HG02678 (cell line): ENCODE data around the gene TMEM165.

Experiments used
- ATAC-seq: cut with Tn5 transposase; IDR thresholded peaks from one replicate; pipeline ENCODE4 v1.9.1; 2021; ENCODE audit warnings: mild to moderate bottlenecking, moderate library complexity; ENCODE audit not compliant: unreplicated experiment

Gene TMEM165

DNA sequence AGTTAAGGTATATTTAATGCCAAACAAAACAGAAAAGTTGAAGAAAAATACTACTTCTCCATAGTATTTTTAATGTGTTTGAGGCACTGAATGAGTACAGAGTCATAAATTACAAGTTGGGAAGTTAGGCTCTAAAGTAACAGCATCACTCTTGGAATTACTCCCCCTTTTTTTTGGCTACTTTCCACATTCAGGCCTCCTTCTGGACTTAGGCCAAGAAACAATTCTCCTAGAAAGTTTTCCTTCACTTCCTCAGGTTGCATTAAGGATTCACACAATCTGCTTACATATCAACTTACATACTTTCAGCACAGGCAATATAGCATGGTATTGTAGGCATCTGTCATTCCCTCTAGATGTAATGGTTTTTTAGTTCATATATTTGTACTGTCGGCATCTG, 52.1 kb downstream of the TMEM165 start:
- ATAC-seq = no peak

DNA sequence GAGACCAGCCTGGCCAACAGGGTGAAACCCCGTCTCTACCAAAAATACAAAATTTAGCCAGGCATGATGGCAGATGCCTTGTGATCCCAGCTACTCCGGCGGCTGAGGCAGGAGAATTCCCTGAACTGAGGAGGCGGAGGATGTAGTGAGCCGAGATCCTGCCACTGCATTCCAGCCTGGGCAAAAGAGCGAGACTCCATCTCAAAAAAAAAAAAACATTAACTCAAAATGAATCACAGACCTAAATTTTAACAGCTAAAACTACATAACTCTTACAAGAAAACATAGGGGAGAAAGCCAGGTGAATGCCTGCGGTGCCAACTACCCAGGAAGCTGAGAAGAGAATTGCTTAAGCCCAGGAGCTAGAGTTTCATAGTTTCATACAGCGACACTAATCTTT, 54.8 kb downstream of the TMEM165 start:
- no peak for ATAC-seq

DNA sequence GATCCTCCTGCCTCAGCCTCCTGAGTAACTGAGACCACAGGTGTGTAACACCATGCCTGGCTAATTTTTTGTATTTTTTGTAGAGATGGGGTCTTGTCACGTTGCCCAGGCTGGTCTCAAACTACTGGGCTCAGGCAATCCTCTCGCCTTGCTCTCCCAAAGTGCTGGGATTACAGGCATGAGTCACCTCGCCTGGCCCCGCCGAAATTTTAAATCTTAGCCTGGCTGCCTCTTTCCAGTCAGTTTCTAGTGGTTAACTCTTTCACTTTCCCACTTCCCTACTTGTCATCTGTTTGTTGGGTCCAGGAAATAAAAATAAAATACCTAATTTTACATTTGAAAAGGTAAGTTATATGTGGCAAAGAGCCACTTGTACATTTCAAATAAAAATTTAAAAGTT, 62.4 kb downstream of the TMEM165 start:
- ATAC-seq = no peak

DNA sequence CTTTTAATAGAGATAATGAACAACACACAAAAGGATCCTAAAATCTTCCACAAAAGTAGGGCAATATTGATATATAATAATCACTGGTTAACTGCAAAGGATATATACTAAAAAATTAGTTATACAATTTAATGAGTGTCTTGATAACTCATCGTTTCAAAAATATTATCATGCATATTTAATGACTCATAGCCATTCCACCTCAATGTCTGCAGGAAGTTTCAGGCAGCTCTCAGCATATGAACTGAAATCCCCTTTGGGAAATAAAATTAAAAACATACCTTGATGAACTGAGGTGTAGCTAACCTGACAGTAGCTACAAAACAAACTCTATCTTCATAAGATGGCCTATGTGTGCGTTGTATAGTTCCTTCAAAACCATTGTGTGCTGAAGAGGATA, 62.9 kb downstream of the TMEM165 start:
- no peak for ATAC-seq

DNA sequence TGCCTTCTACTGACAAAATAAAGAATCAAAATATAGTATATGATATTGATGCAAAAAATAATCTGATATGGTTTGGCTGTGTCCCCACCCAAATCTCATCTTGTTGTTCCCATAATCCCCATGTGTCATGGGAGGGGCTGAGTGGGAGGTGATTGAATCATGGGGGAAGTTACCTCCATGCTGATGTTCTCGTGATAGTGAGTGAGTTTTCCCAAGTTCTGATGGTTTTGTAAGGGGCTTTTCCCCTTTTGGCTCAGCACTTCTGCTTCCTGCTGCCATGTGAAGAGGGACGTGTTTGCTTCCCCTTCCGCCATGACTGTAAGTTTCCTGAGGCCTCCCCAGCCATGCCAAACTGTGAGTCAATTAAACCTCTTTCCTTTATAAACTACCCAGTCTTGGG, 70.2 kb downstream of the TMEM165 start:
- ATAC-seq = no peak

DNA sequence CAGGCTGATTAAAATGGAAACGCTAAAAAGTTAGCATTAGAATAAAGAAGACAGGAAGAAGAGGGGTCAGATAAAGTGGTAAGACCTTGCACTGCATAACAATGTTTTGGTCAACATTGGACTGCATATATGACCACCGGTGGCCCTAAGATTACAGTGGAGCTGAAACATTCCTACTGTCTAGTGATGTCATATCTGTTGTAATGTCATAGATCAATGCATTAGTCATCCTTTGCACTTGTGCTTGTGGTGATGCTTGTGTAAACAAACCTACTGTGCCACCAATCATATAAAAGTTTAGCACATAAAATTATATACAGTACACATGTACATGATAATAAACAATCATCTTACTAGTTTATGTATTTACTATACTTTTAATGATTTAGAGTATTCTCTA, 73.0 kb downstream of the TMEM165 start:
- no peak for ATAC-seq

DNA sequence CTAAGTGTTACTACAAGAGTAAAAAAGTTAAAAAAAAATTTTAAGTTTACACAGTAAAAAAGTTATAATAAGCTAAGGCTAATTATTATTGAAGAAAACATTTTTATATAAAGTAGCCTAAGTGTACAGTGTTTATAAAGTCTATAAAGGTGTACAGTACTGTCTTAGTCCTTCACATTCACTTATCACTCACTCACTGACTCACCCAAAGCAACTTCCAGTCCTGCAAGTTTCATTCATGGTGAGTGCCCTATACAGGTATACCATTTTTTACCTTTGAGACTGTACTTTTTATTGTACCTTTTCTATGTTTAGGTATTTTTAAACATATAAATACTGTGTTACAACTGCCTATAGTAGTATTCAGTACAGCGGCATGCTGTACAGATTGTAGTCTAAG, 74.2 kb downstream of the TMEM165 start:
- no peak for ATAC-seq
